Lower lobe of right lung (tissue), 2 donors: Measurements from ENCODE around the gene SLC9A2. TPM values are rescaled to one million over a fixed set of nuclear protein-coding genes. Genes with fewer than 3 reads are reported as not detected.

Experiments used
- ATAC-seq, 2 donors: fragments of 200-7000 bp; cut with Tn5 transposase; one replicate each; pipeline ENCODE4 v1.9.1; 2020 to 2022; ENCODE audit warnings: mild to moderate bottlenecking in 2 of 2, moderate library complexity in 2 of 2
- DNase-seq: peaks from one replicate; pipeline ENCODE4 v3.0.0-alpha.2; 2020
- H3K27ac ChIP-seq: fragments of 200-600 bp; one replicate; pipeline ENCODE4 v1.8.0; 2022
- H3K27me3 ChIP-seq: fragments of 200-600 bp; one replicate; pipeline ENCODE4 v1.8.0; 2022; ENCODE audit warnings: low read depth
- H3K36me3 ChIP-seq: fragments of 200-600 bp; one replicate; pipeline ENCODE4 v1.8.0; 2022; ENCODE audit warnings: mild to moderate bottlenecking
- H3K4me1 ChIP-seq: fragments of 200-600 bp; one replicate; pipeline ENCODE4 v1.8.0; 2022
- H3K4me3 ChIP-seq: fragments of 200-600 bp; one replicate; pipeline ENCODE4 v1.8.0; 2022; ENCODE audit warnings: mild to moderate bottlenecking
- H3K9me3 ChIP-seq: fragments of 200-600 bp; one replicate; pipeline ENCODE4 v1.8.0; 2022
- CTCF ChIP-seq: fragments of 200-600 bp; IDR thresholded peaks from one replicate; pipeline ENCODE4 v1.8.0; 2022; ENCODE audit warnings: antibody characterized with exemption, mild to moderate bottlenecking
- intact Hi-C: fragments of 100-400 bp; cut with DNase I; formaldehyde crosslinking; loops from one replicate; pipeline ENCODE4 v1.11.0; 2022
- total RNA-seq: library from RNA; stranded (reverse); fragmentation: NEBNext Ultra II Directional; extraction: Animal tissue kit (Norgen Biotek cat#: 25700); gene quantifications from one replicate; pipeline ENCODE4 v1.2.1, GENCODE V29; 2021
- donor health status: DM: no; HTN: yes; CAD: no; lungs with severe emphysema.

SLC9A2 gene
- total RNA-seq, 1 donor from 2014 or later = 0.35 TPM

- Histone ChIP-seq H3K36me3 (no peaks in the 10 kb centered on the region), H3K4me3 (no peak overlapping the region), H3K4me1 (no peaks in the 10 kb centered on the region), H3K9me3 (no peaks in the 10 kb centered on the region), H3K27me3 (no peaks in the 10 kb centered on the region), H3K27ac (no peak overlapping the region)
- ATAC-seq (no peak), DNase-seq (no peak)
- intact Hi-C loops = no loop called here
- no peak for TF ChIP-seq CTCF
These were observed 55.5 kb downstream of the SLC9A2 start for GRCh38 chr2:102674836-102675235.

GRCh38 chr2:102677244-102678215, 58.2 kb downstream of the SLC9A2 start:
- no peaks in the 10 kb centered on the region for H3K4me1 ChIP-seq
- no peak overlapping the region for H3K4me3 ChIP-seq
- intact Hi-C loops = no loop called here
- no peak for TF ChIP-seq CTCF
- H3K9me3 ChIP-seq = no peaks in the 10 kb centered on the region
- DNase-seq (no peak), ATAC-seq (no peak)
- H3K27ac ChIP-seq = no peak overlapping the region
- no peaks in the 10 kb centered on the region for H3K27me3 ChIP-seq
- no peaks in the 10 kb centered on the region for H3K36me3 ChIP-seq

- ATAC-seq (no peak), DNase-seq (no peak)
- H3K36me3 ChIP-seq = no peaks in the 10 kb centered on the region
- intact Hi-C loops = no loop called here
- H3K4me3 ChIP-seq = no peak overlapping the region
- no peak overlapping the region for H3K27ac ChIP-seq
- H3K27me3 ChIP-seq = no peaks in the 10 kb centered on the region
- no peaks in the 10 kb centered on the region for H3K4me1 ChIP-seq
- no peaks in the 10 kb centered on the region for H3K9me3 ChIP-seq
- TF ChIP-seq CTCF = no peak
These were observed 59.1 kb downstream of the SLC9A2 start for GRCh38 chr2:102678442-102678841.

DNA sequence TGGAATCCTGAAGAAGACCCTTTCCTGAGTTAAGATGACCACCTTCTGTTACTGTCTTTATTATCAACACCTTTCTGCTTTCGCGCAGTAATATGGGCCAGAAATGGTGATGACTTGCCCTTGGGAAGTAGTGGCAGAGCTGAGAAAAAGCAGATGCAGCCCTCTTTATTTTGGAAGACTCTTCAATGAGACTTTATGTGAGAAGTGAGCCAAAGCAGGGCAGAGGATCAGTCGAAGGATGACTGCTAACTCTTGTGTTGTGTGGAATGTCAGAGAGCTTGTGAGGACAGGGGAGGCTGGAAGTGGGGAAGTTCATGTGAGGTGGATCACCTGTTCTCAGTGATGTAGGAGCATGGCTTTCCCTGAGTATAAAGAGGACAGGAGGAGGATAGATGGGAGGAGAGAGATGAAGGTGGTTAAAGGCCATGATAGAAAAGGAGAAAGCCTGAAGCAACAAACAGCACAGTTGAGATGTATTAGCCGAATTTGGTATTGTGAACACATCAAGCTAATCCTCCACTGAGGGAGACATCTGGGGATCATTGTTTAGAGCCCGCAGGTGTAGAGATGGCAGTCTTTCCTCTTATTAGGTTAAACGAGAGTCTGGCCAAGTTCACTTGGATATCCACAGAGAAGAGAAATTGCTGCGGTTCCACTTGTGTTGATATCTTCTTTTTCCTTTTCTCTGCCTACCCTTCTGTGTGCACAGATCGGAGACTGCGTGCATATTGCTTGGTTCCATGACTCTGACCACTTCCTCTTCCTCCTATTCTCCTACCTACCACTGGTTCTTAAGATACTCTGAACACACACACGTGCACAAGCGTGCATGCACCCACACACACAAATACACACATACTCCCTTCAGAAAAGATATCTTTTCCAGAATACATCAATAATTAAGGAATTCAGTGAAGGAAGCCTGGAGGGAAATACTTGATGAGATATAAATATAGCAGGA, 67.4 kb downstream of the SLC9A2 start:
- TF ChIP-seq CTCF = no peak
- no peak for ATAC-seq

DNA sequence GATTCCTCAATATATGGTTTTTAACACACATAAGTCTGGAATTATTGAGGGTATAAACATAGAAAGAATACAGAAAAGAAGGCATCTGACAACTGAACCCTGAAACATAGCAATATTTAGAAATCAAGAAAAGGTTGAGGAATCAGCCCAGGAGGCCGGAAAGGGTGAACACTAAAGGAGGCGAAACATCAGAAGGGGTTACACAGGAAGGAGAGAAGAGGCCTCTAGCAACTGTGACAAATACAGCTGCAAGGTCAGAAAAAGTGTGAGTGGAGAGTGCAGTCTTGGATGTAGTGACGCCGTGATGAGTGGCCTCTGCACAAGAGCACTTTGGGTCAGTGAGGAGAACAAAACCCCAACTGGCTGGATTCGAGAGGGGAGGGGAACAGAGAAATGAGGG, 70.7 kb downstream of the SLC9A2 start:
- no peak for TF ChIP-seq CTCF
- Histone ChIP-seq H3K36me3 (no peaks in the 10 kb centered on the region), H3K4me1 (no peaks in the 10 kb centered on the region), H3K27ac (no peak overlapping the region), H3K9me3 (no peaks in the 10 kb centered on the region), H3K27me3 (no peaks in the 10 kb centered on the region), H3K4me3 (no peak overlapping the region)
- no peak for DNase-seq
- intact Hi-C loops = no loop called here
- ATAC-seq = no peak

More for the DNA sequence above, 67.4 kb downstream of the SLC9A2 start:
- H3K36me3 ChIP-seq = no peaks in the 10 kb centered on the region
- no peak overlapping the region for H3K27ac ChIP-seq
- H3K4me3 ChIP-seq = no peak overlapping the region
- DNase-seq = no peak
- no peaks in the 10 kb centered on the region for H3K27me3 ChIP-seq
- no peaks in the 10 kb centered on the region for H3K4me1 ChIP-seq
- intact Hi-C loops = no loop called here
- H3K9me3 ChIP-seq = no peaks in the 10 kb centered on the region
